ENCODE measurements around the gene MRPS2.
"Not testable (repeated sequence)": the region's sequence is repeated elsewhere in the genome, so short reads cannot be mapped to it uniquely, and the experiment has no call there.

MRPS2 gene

DNA sequence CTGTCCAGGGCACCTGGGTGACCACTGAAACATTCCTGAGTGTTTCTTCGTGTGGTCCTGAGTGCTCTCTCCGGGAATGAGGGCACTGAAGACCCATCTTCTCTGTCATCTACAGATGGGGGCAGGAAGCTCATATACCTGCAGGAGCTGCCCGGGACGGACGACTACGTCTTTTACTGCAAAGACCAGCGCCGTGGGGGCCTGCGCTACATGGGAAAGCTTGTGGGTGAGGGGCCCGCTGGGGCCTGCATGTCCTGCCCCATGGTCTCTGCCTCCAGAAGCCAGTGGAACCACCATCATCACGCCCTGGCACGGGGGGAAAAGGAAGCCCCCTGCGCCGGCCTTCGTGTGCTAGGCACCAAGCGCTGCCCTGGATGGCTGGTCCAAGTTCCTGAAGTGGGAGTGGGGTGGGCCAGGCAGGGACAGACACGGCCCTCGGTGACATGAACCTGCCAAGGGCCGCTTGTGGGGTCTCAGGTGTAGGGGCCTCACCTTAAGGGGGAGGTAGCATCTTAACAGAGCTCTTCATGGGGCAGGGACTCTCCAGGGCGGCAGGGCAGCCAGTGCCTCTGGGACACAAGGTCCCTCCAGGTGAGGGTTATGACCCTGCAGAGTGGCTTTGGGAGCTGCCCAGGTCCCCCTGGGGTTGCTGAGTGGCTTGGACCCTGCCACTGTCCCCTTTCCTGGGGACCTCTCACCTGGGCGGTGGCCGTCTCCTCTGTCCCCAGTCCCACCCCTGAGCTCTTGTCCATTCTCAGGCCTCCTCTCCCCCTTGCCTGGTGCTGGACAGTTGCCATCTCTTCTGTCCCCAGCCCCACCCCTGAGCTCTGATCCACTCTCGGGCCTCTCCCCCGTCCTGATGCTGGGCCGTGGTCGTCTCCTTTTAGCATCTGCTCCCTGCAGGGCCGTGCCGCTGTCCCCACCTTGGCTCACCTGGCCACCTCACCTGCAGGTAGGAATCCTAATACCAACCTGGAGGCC is 47.6 kb downstream of the MRPS2 start:
- Histone ChIP-seq H3K79me2 (ENCODE audit: insufficient read depth, low read length) (no peaks in the 10 kb centered on the region), H3K9me2 (ENCODE audit: low read depth, low read length) (no peaks in the 10 kb centered on the region), H3K4me2 (ENCODE audit: low read length) (no peak overlapping the region), H2AFZ (ENCODE audit: low read length) (no peak overlapping the region), H3K4me1 (ENCODE audit: insufficient read depth, low read length, severe bottlenecking) (no peaks in the 10 kb centered on the region), H3K4me3 (ENCODE audit: low read depth, low read length, poor library complexity, severe bottlenecking) (no peak overlapping the region), H3K27me3 (ENCODE audit: insufficient read depth, low read length) (no peaks in the 10 kb centered on the region), H3F3A (ENCODE audit: insufficient read depth, low read length) (no peaks in the 10 kb centered on the region), H4K20me1 (ENCODE audit: insufficient read depth, low read length) (no peaks in the 10 kb centered on the region), H3K9me3 (ENCODE audit: low read length) (no peaks in the 10 kb centered on the region), H3K36me3 (ENCODE audit: insufficient read depth, low read length) (no peaks in the 10 kb centered on the region), H3K9ac (ENCODE audit: low read length) (no peak overlapping the region), H3K27ac (ENCODE audit: low read depth, low read length, poor library complexity, severe bottlenecking) (no peak overlapping the region)
- TF ChIP-seq, protein P1, sequence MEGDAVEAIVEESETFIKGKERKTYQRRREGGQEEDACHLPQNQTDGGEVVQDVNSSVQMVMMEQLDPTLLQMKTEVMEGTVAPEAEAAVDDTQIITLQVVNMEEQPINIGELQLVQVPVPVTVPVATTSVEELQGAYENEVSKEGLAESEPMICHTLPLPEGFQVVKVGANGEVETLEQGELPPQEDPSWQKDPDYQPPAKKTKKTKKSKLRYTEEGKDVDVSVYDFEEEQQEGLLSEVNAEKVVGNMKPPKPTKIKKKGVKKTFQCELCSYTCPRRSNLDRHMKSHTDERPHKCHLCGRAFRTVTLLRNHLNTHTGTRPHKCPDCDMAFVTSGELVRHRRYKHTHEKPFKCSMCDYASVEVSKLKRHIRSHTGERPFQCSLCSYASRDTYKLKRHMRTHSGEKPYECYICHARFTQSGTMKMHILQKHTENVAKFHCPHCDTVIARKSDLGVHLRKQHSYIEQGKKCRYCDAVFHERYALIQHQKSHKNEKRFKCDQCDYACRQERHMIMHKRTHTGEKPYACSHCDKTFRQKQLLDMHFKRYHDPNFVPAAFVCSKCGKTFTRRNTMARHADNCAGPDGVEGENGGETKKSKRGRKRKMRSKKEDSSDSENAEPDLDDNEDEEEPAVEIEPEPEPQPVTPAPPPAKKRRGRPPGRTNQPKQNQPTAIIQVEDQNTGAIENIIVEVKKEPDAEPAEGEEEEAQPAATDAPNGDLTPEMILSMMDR (IDR thresholded peaks at IDR 0.05; ENCODE audit: low read length) = no peak
- no peak for TF ChIP-seq EZH2 (IDR thresholded peaks at IDR 0.05; ENCODE audit: borderline replicate concordance, low read length)

DNA sequence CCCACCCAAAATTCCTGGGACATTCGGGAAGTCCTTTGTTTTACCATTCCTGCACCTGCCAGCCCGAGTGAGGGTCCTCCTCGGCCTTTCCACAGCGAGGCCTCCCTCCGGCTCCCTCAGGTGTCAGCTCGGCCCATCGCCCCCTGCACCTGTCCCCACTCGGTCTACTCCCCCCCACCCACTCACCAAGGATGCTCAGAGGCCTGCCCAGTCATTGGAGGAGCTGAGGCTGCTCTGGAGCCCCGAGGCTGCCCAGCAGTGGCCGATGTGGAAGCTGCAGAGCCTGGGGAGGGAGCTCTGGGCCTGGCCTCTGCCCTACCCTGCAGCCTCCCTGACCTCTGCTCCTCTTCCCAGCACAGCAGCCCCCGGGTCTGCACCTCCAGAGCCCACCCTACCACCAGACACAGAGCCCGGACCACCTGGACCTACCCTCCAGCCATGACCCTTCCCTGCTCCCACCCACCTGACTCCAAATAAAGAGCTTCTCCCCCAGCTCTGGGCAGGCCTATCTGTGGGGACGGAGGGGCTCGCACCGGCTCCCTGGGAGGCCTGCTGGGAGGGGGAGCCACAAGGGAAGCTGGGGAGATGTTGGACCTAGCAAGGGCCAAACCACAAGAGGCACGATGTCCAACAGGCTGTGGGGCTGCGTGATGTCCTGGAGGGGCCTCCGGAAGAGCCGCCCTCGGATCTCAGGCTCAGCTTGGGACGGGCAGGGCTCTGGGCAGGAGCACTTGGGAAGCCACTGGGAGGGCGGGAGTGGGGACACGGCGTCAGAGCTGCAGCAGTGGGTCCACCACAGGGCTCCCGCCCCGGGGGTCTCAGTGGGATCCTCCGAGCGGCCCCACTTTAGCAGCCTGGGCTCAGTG is 49.2 kb downstream of the MRPS2 start:
- not testable (repeated sequence) for H3K4me3 ChIP-seq (ENCODE audit: low read depth, low read length, poor library complexity, severe bottlenecking)

DNA sequence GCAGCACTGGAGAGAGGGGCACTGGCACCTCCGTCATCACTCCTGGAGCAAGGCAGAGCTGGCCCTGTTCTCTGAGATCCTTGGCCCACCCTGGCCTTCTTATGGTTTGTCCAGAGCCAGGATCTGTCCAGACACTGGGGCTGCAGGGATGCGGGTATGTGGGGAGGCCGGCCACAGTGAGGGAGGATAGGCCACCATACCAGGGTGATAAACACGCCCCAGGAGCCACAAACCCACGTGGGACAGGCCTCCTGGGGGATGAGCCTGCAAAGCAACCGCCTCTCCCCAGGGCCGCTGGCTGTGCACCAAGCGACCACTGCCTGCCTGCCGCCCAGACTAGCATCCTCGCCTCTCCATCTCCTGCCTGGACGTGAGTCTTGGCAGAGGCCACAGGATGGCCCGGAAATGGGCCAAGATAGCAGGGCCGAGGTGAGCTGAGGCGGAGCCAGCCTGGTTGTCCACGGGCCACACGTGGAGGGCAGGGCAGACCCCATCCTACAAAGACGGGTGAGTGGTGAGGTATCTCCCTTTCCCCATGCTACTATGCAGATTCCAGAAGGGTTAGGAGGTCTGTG is 49.9 kb downstream of the MRPS2 start:
- Histone ChIP-seq H3K9me2 (ENCODE audit: low read depth, low read length) (no peaks in the 10 kb centered on the region), H3K36me3 (ENCODE audit: insufficient read depth, low read length) (no peaks in the 10 kb centered on the region), H3K4me2 (ENCODE audit: low read length) (no peak overlapping the region), H3K79me2 (ENCODE audit: insufficient read depth, low read length) (no peaks in the 10 kb centered on the region), H2AFZ (ENCODE audit: low read length) (no peak overlapping the region), H3F3A (ENCODE audit: insufficient read depth, low read length) (no peaks in the 10 kb centered on the region), H4K20me1 (ENCODE audit: insufficient read depth, low read length) (no peaks in the 10 kb centered on the region), H3K9ac (ENCODE audit: low read length) (no peak overlapping the region), H3K27me3 (ENCODE audit: insufficient read depth, low read length) (no peaks in the 10 kb centered on the region), H3K4me3 (ENCODE audit: low read depth, low read length, poor library complexity, severe bottlenecking) (no peak overlapping the region), H3K27ac (ENCODE audit: low read depth, low read length, poor library complexity, severe bottlenecking) (no peak overlapping the region), H3K9me3 (ENCODE audit: low read length) (no peaks in the 10 kb centered on the region), H3K4me1 (ENCODE audit: insufficient read depth, low read length, severe bottlenecking) (no peaks in the 10 kb centered on the region)
- TF ChIP-seq EZH2 (IDR thresholded peaks at IDR 0.05; ENCODE audit: borderline replicate concordance, low read length) = no peak
- TF ChIP-seq, protein P1 (IDR thresholded peaks at IDR 0.05; ENCODE audit: low read length) = no peak

More for the DNA sequence above, 49.2 kb downstream of the MRPS2 start:
- not testable (repeated sequence) for H3K4me1 ChIP-seq (ENCODE audit: insufficient read depth, low read length, severe bottlenecking); H3K36me3 ChIP-seq (ENCODE audit: insufficient read depth, low read length); H3K9me3 ChIP-seq (ENCODE audit: low read length); H3F3A ChIP-seq (ENCODE audit: insufficient read depth, low read length); H3K4me2 ChIP-seq (ENCODE audit: low read length); H3K9ac ChIP-seq (ENCODE audit: low read length); H3K27ac ChIP-seq (ENCODE audit: low read depth, low read length, poor library complexity, severe bottlenecking); H2AFZ ChIP-seq (ENCODE audit: low read length); H4K20me1 ChIP-seq (ENCODE audit: insufficient read depth, low read length); H3K79me2 ChIP-seq (ENCODE audit: insufficient read depth, low read length); H3K9me2 ChIP-seq (ENCODE audit: low read depth, low read length); H3K27me3 ChIP-seq (ENCODE audit: insufficient read depth, low read length)
